GM12872 (cell line): Measurements from ENCODE around the gene PIP5K1C.

ENCODE experiments used
- CTCF ChIP-seq: IDR thresholded peaks from 3 replicates; pipeline ENCODE4 v1.5.1; 2011; ENCODE audit warnings: low read depth, mild to moderate bottlenecking, low read length, moderate library complexity; ENCODE audit not compliant: insufficient read depth

Gene PIP5K1C

GRCh38 chr19:3606174-3606689 lies 94.0 kb downstream of the PIP5K1C start:
- no peak for TF ChIP-seq CTCF

- no peak for TF ChIP-seq CTCF
These were observed 94.5 kb downstream of the PIP5K1C start for GRCh38 chr19:3605770-3606169.

- no peak for TF ChIP-seq CTCF
These were observed 94.9 kb downstream of the PIP5K1C start for GRCh38 chr19:3605361-3605760.

GRCh38 chr19:3604987-3605343 lies 95.3 kb downstream of the PIP5K1C start:
- no peak for TF ChIP-seq CTCF

- TF ChIP-seq CTCF = no peak
These were observed 95.9 kb downstream of the PIP5K1C start for GRCh38 chr19:3604227-3604986.

- TF ChIP-seq CTCF = no peak
These were observed 97.0 kb downstream of the PIP5K1C start for GRCh38 chr19:3603121-3603811.

GRCh38 chr19:3601021-3601420 lies 99.2 kb downstream of the PIP5K1C start:
- no peak for TF ChIP-seq CTCF
